Measurements from ENCODE around the gene SLC12A8. TPM values are rescaled to one million over a fixed set of nuclear protein-coding genes. Genes with fewer than 3 reads are reported as not detected.
A peak's percentile ranks its signal among the peaks of the same experiment; 100 is the strongest.

SLC12A8 gene
- total and polyA plus RNA-seq, 9 of the 15 experiments (the other 6 are each of a cell fraction or from before 2014, with no cell fraction given): 0.04 to 0.33 (median 0.09) TPM; not detected in 4

GRCh38 chr3:125080077-125080476 is 132.5 kb downstream of the SLC12A8 start (continued):
- TF ChIP-seq MEF2A (IDR thresholded peaks at IDR 0.05; ENCODE audit: control insufficient read depth, low read depth, low read length): no peak

DNA sequence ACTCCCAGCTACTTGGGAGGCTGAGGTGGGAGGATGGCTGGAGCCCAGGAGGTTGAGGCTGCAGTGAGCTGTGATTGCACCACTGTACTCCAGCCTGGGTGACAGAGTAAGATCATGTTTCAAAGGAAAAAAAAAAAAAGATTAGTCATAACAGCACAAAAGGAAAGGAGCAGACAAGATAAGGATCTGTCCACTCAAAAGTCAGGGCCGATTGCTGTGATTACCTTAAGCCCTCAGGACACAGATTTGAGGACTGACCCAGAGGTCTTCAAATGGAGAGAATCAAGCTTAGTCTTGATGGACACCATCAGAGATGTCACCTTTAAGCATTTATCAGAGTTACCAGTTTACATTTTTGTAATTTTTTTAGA is 132.9 kb downstream of the SLC12A8 start:
- H3K27ac ChIP-seq (ENCODE audit: extremely low read depth, low read depth, low read length): no peak overlapping the region
- no TSS peak for BruUV-seq (replicated peaks)
- intact Hi-C loops (cut with micrococcal nuclease) (no loop called here), in situ Hi-C loops (cut with MboI) (no loop called here)
- no peak overlapping the region for H3K4me2 ChIP-seq (ENCODE audit: insufficient read depth, low read length)
- no peaks in the 10 kb centered on the region for H4K20me1 ChIP-seq (replicated peaks; ENCODE audit: control insufficient read depth, insufficient read depth, low read length)
- no peak overlapping the region for H2AFZ ChIP-seq (ENCODE audit: low read depth, low read length)
- FAIRE-seq (no peak), ATAC-seq (no peak), DNase-seq (ENCODE audit: extremely low read depth in 1 of 4, low spot score in 3 of 4) (no peak)
- H3K4me1 ChIP-seq (replicated peaks in 1 of 2; ENCODE audit: control insufficient read depth in 2 of 2, insufficient read depth in 2 of 2, low read length in 2 of 2): no peaks in the 10 kb centered on the region
- TF ChIP-seq XRCC3 (IDR thresholded peaks at IDR 0.05) (no peak), TBL1XR1 (IDR thresholded peaks at IDR 0.05; ENCODE audit: low read length in 2 of 2) (no peak), CSDE1 (IDR thresholded peaks at IDR 0.05) (no peak), ZNF507 (tag; conservative IDR thresholded peaks at IDR 0.05) (no peak), BRD4 (IDR thresholded peaks at IDR 0.05) (no peak), KDM1A (IDR thresholded peaks at IDR 0.05) (peak in 1 of 2 experiments; percentile 40; a peak in 1 of 4 replicates), RCOR1 (IDR thresholded peaks at IDR 0.05; ENCODE audit: borderline replicate concordance in 1 of 2, low read depth in 2 of 2, low read length in 2 of 2) (peak in 1 of 2 experiments; percentile 36; a peak in 1 of 4 replicates), ZEB2 (IDR thresholded peaks at IDR 0.05) (no peak)
- no peaks in the 10 kb centered on the region for H3K9me1 ChIP-seq (ENCODE audit: control insufficient read depth, insufficient read depth, low read length)
- no peak overlapping the region for H3K9ac ChIP-seq (ENCODE audit: insufficient read depth in 1 of 2, low read depth in 2 of 2, low read length in 2 of 2)
- no peak overlapping the region for H3K4me3 ChIP-seq
- ChIA-PET POLR2A (interaction anchor here (0.6 kb wide), 1 partner anchor 511 kb away, joined by 4 read pairs; no protein-coding TSS in a partner anchor), CTCF (ENCODE audit: low intra/inter-chr PET ratio) (no interaction called here)
- H3K27me3 ChIP-seq (ENCODE audit: control insufficient read depth in 2 of 2, insufficient read depth in 2 of 2, low read length in 2 of 2): peaks cover 0 to 8% of the 10 kb centered on the region in 2 experiments; a peak in 3 of 5 replicates
- H3K9me3 ChIP-seq (replicated peaks; ENCODE audit: control insufficient read depth, insufficient read depth, low read depth, low read length): no peaks in the 10 kb centered on the region
- WGBS (ENCODE audit: insufficient coverage, low coverage, missing lambda C conversion rate): no CpG with 5 or more reads among the region's 1 CpG
- no peaks in the 10 kb centered on the region for H3K79me2 ChIP-seq (ENCODE audit: control insufficient read depth, insufficient read depth, low read length)
- H3K36me3 ChIP-seq (ENCODE audit: control insufficient read depth, insufficient read depth, low read length): no peaks in the 10 kb centered on the region
